Stomach (tissue), 9 donors: ENCODE results near the gene MCTP2. TPM values are rescaled to one million over a fixed set of nuclear protein-coding genes. Genes with fewer than 3 reads are reported as not detected.

Experiments used
- DNase-seq, 2 donors: peaks; one replicate each; pipeline versions ENCODE4 v3.0.0 to v3.0.0-alpha.2; 2013 to 2019
- H3K27ac ChIP-seq, 5 donors: fragments of 200-600 bp in 4 of 5; sonication (generic) in 4 of 5; one replicate each; pipeline ENCODE4 v1.5.1; 2013 to 2019; ENCODE audit warnings: mild to moderate bottlenecking in 1 of 5, moderate library complexity in 1 of 5
- H3K27me3 ChIP-seq, 3 donors: fragments of 200-600 bp; sonication (generic); one replicate each; pipeline ENCODE4 v1.5.1; 2017 to 2019; ENCODE audit warnings: mixed run types in 1 of 3
- H3K36me3 ChIP-seq, 4 donors: fragments of 200-600 bp; sonication (generic); 1 replicate in 3 of 4; 2 replicates in 1 of 4; pipeline ENCODE4 v1.5.1; 2016 to 2019
- H3K4me1 ChIP-seq, 4 donors: fragments of 200-600 bp; sonication (generic); one replicate each; pipeline ENCODE4 v1.5.1; 2016 to 2019
- H3K4me3 ChIP-seq, 4 donors: fragments of 200-600 bp; sonication (generic) in 3 of 4; one replicate each; pipeline ENCODE4 v1.5.1; 2016 to 2019; ENCODE audit warnings: mild to moderate bottlenecking in 1 of 4
- H3K9me3 ChIP-seq, 4 donors: fragments of 200-600 bp; sonication (generic); one replicate each; pipeline ENCODE4 v1.5.1; 2016 to 2019
- CTCF ChIP-seq, 7 experiments: fragments of 450-650 bp in 4 of 7; fragments of 200-600 bp in 3 of 7; sonication (generic) in 3 of 7; IDR thresholded peaks; one replicate each; pipeline ENCODE4 v1.5.1; 2016 to 2019; ENCODE audit warnings: antibody characterized with exemption in 7 of 7, control low read depth in 2 of 7, mild to moderate bottlenecking in 1 of 7
- EP300 ChIP-seq: sonication (generic); formaldehyde crosslinking; IDR thresholded peaks from one replicate; pipeline ENCODE4 v1.6.1; 2017; ENCODE audit warnings: antibody characterized with exemption
- POLR2A ChIP-seq, 4 donors: fragments of 450-650 bp; IDR thresholded peaks; one replicate each; pipeline ENCODE4 v1.6.1; 2016; ENCODE audit warnings: antibody characterized with exemption in 4 of 4, control low read depth in 2 of 4, mild to moderate bottlenecking in 1 of 4, moderate library complexity in 1 of 4
- POLR2AphosphoS5 ChIP-seq, 3 donors: sonication (generic); formaldehyde crosslinking; IDR thresholded peaks; one replicate each; pipeline ENCODE4 v1.6.1; 2016; ENCODE audit warnings: antibody characterized with exemption in 3 of 3
- WGBS, 5 donors: extraction: QIAGEN DNeasy Blood & Tissue Kit in 3 of 5; methylation state at CpG; one replicate each; pipeline versions ENCODE4 v1.1.5 to v1.1.7; 2013 to 2018; 5-methylcytosine and 5-hydroxymethylcytosine counted together
- intact Hi-C: fragments of 100-400 bp; cut with DNase I; formaldehyde crosslinking; loops from one replicate; pipeline ENCODE4 v1.15.1; 2023; ENCODE audit warnings: low total_unique reads
- polyA plus RNA-seq, 3 donors: library from polyadenylated mRNA; stranded (reverse); fragments of 200-250 nt; gene quantifications; one replicate each; pipeline ENCODE4 v1.2.3, GENCODE V29; 2013
- total RNA-seq, 5 donors: library from RNA; depleted of rRNA; stranded (reverse); fragments of >200 nt; gene quantifications; one replicate each; pipeline versions ENCODE4 v1.1.0 to v1.2.3, GENCODE V29; 2014 to 2016
- donor health status: healthy with polysubstance abuse.
- donor health status: Bipolar disorder and iron deficiency.
- donor health status: healthy.

The MCTP2 gene
- total and polyA plus RNA-seq, 8 donors: 2.8 to 62.4 (median 15.4) TPM

GRCh38 chr15:94366781-94367180, 135.4 kb downstream of the MCTP2 start:
- Histone ChIP-seq H3K9me3 (no peaks in the 10 kb centered on the region), H3K4me1 (no peaks in the 10 kb centered on the region), H3K4me3 (no peak overlapping the region), H3K36me3 (peaks cover 0 to 33% (median 21%) of the 10 kb centered on the region in 4 donors), H3K27me3 (no peaks in the 10 kb centered on the region), H3K27ac (no peak overlapping the region)
- intact Hi-C loops: no loop called here
- TF ChIP-seq POLR2AphosphoS5 (IDR thresholded peaks at IDR 0.05): no peak
- no peak for TF ChIP-seq POLR2A (IDR thresholded peaks at IDR 0.05)
- TF ChIP-seq EP300: no peak
- no peak for TF ChIP-seq CTCF (IDR thresholded peaks at IDR 0.05)
- no peak for DNase-seq
- WGBS, 5 donors: 74 to 77% (median 76%) methylated on average over 4 of the region's 4 CpGs

GRCh38 chr15:94367726-94368535, 136.6 kb downstream of the MCTP2 start:
- TF ChIP-seq EP300 (no peak), POLR2A (IDR thresholded peaks at IDR 0.05) (no peak), CTCF (IDR thresholded peaks at IDR 0.05) (no peak), POLR2AphosphoS5 (IDR thresholded peaks at IDR 0.05) (no peak)

GRCh38 chr15:94370206-94370935, 139.0 kb downstream of the MCTP2 start:
- Histone ChIP-seq H3K27ac (no peak overlapping the region), H3K9me3 (no peaks in the 10 kb centered on the region), H3K36me3 (peaks cover 0 to 35% (median 22%) of the 10 kb centered on the region in 4 donors), H3K4me3 (no peak overlapping the region), H3K27me3 (no peaks in the 10 kb centered on the region), H3K4me1 (no peaks in the 10 kb centered on the region)
- peak in 1 of 2 donors; percentile 42 for DNase-seq
- TF ChIP-seq CTCF (IDR thresholded peaks at IDR 0.05) (no peak), EP300 (no peak), POLR2A (IDR thresholded peaks at IDR 0.05) (no peak), POLR2AphosphoS5 (IDR thresholded peaks at IDR 0.05) (no peak)
- 81 to 93% (median 91%) methylated on average over 10 of the region's 10 CpGs for WGBS, 5 donors
- intact Hi-C loops: no loop called here

More at GRCh38 chr15:94367726-94368535, 136.6 kb downstream of the MCTP2 start:
- 60 to 74% (median 69%) methylated on average over 6 of the region's 6 CpGs for WGBS, 5 donors
- Histone ChIP-seq H3K4me1 (no peaks in the 10 kb centered on the region), H3K4me3 (no peak overlapping the region), H3K27ac (no peak overlapping the region), H3K9me3 (no peaks in the 10 kb centered on the region), H3K27me3 (no peaks in the 10 kb centered on the region), H3K36me3 (peaks cover 0 to 38% (median 22%) of the 10 kb centered on the region in 4 donors)
- no peak for DNase-seq
- intact Hi-C loops: no loop called here

- Histone ChIP-seq H3K27ac (no peak overlapping the region), H3K9me3 (no peaks in the 10 kb centered on the region)
These were observed 139.6 kb downstream of the MCTP2 start for GRCh38 chr15:94370936-94371285.

More at GRCh38 chr15:94370936-94371285, 139.6 kb downstream of the MCTP2 start:
- Histone ChIP-seq H3K4me1 (no peaks in the 10 kb centered on the region), H3K36me3 (peaks cover 0 to 37% (median 23%) of the 10 kb centered on the region in 4 donors), H3K27me3 (no peaks in the 10 kb centered on the region), H3K4me3 (no peak overlapping the region)
- 64 to 98% (median 92%) methylated on average over 2 of the region's 2 CpGs for WGBS, 5 donors
- TF ChIP-seq POLR2A (IDR thresholded peaks at IDR 0.05) (no peak), POLR2AphosphoS5 (IDR thresholded peaks at IDR 0.05) (no peak), EP300 (no peak), CTCF (IDR thresholded peaks at IDR 0.05) (no peak)
- intact Hi-C loops: no loop called here
- DNase-seq: no peak
